ENCODE data around the gene ZNF674.
"Not testable (repeated sequence)": the region's sequence is repeated elsewhere in the genome, so short reads cannot be mapped to it uniquely, and the experiment has no call there.

The ZNF674 gene

GRCh38 chrX:46549914-46550313 lies 4.7 kb upstream of the ZNF674 start:
- no peak for TF ChIP-seq CTCF (conservative IDR thresholded peaks at IDR 0.05; ENCODE audit: low read depth, low read length)
- no peak for DNase-seq (ENCODE audit: low read depth)
- no peak overlapping the region for H3K4me3 ChIP-seq (ENCODE audit: low read length)

DNA sequence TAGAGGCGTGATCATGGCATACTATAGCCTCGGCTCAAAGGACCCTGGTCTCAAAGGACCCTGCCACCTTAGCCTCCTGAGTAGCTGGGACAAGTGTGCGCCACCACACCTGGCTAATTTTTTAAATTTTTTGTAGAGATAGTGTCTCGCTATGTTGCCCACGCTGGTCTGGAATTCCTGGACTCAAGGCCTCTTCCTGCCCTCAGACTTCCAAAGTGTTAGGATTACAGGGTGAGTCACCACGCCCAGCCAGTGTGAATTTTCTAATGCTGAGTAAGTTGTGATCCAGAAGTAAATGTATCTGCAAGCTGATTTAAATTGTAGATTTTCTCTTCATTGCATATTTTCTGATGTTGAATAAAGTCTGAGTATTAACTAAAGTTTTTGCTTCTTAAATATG lies 2.6 kb upstream of the ZNF674 start:
- H3K4me3 ChIP-seq (ENCODE audit: low read length), result no peak overlapping the region
- TF ChIP-seq CTCF (conservative IDR thresholded peaks at IDR 0.05; ENCODE audit: low read depth, low read length), result no peak
- peak; percentile 50 for DNase-seq (ENCODE audit: low read depth)

DNA sequence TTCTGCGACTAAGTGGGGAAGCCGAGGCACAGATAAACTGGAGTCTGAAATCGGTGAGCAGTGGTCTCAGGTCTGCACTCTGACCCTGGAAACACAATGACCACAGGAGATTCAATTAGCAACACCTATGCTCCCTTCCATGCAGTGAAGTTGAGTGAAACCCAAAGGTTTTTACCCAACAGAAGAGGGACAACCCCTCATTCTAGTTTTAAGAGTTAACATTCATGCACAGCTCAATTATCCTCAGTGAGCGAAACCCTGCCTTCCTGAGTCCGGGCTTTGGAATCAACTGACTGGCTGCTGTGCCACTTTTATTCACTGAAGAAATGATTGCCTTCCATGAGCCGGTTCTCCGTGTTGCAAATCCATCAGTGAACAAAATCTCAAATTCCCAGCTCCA lies 694 bp downstream of the ZNF674 start:
- peak overlapping the region; percentile 83 for H3K4me3 ChIP-seq (ENCODE audit: low read length)
- not testable (repeated sequence) for DNase-seq (ENCODE audit: low read depth)

GRCh38 chrX:46543441-46543840 lies 1.8 kb downstream of the ZNF674 start:
- no peak for DNase-seq (ENCODE audit: low read depth)
- TF ChIP-seq CTCF (conservative IDR thresholded peaks at IDR 0.05; ENCODE audit: low read depth, low read length), result no peak
- H3K4me3 ChIP-seq (ENCODE audit: low read length), result no peak overlapping the region

GRCh38 chrX:46531442-46531841 lies 13.8 kb downstream of the ZNF674 start:
- no peak for DNase-seq (ENCODE audit: low read depth)
- no peak for TF ChIP-seq CTCF (conservative IDR thresholded peaks at IDR 0.05; ENCODE audit: low read depth, low read length)
- no peak overlapping the region for H3K4me3 ChIP-seq (ENCODE audit: low read length)

DNA sequence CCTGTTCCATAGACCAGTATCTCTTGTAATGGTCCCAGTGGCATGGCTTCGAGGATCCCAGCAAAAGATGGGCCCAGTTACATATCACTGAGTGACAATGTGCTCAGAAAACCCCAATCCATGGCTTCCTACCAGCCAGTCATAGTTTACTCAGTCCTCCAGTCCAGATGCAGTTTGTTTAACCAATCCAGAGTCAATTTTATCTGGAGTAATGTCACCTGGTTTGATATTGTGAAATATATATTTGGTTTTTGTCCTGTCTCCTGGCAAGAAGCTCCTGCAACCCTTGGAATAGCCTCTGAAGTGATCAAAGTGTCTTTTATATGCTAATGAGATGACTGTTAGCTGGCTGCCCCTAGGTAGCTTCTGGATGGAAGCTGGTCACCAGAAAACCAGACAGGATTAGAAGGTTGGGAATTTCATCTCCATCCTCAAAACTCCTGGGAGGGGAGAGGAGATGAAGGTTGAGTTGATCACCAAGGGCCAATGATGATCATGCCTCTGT lies 14.8 kb downstream of the ZNF674 start:
- not testable (repeated sequence) for DNase-seq (ENCODE audit: low read depth); H3K4me3 ChIP-seq (ENCODE audit: low read length)

DNA sequence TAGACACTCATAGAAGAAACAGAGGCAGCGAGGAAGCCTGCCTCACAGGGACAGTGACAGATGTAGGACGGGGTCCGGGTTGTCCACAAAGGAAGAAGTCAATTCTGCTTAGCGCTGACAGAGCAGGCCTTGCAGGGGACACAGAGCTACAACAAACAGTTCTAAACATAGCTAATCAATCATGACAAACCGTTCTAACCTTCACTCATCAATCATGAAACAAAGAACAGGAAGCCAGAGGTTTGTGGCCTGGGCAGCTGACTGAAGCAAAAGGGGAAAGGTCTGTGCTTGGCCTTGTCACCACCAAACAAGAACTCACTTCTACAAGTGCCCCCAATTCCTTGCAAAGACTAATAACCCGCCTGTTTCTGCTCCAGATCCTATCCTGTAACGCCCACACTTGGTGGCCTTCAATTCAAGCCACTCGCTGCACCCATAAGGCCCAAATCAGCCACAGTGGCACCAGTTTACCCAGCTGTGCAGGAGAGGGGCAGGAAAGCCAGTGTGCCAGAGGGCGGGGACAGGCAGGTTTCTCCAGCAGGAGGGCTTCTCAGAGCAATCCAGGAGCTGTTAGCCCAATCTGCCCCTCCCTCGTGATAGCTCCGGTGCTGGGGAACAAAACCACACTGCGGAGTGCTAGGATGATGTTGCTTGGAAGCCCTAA lies 15.3 kb downstream of the ZNF674 start:
- not testable (repeated sequence) for DNase-seq (ENCODE audit: low read depth)

GRCh38 chrX:46528640-46529039 lies 16.6 kb downstream of the ZNF674 start:
- H3K4me3 ChIP-seq (ENCODE audit: low read length); DNase-seq (ENCODE audit: low read depth): not testable (repeated sequence)

More for the DNA sequence above, 15.3 kb downstream of the ZNF674 start:
- H3K4me3 ChIP-seq (ENCODE audit: low read length), result not testable (repeated sequence)

DNA sequence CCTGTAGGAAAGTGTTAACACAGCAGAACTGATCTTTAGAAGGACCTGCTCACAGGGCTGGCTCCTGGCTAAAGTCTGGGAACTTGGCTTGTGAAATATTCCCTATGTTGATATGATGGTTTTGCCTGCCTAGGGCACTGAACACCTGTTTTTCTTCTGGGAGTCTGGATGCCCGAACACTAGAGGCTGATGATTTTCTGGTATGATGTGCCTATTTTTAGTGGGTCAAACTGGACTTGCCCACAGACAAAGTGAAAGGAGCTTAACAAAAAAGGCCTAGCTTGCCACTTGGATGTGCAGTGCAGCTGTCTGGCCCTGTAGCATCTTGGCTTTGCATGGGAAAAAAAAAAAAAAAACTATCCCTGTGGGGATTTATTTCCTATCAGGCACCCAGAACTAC lies 39.1 kb downstream of the ZNF674 start:
- no peak overlapping the region for H3K4me3 ChIP-seq (ENCODE audit: low read length)
- no peak for TF ChIP-seq CTCF (conservative IDR thresholded peaks at IDR 0.05; ENCODE audit: low read depth, low read length)
- no peak for DNase-seq (ENCODE audit: low read depth)

Measured in retinal pigment epithelial cell (primary cell).